Stimulated activated CD8-positive, alpha-beta memory T cell treated with anti-CD3 and anti-CD28 coated beads, Interleukin-12 subunit alpha, Interleukin-12 subunit beta, amount 100 ng/mL, for 24 hours (primary cell): Measurements from ENCODE around the gene GMDS.
"Not testable (repeated sequence)": the region's sequence is repeated elsewhere in the genome, so short reads cannot be mapped to it uniquely, and the experiment has no call there.

Source experiments
- DNase-seq: peaks from one replicate; pipeline ENCODE4 v3.0.0-alpha.2; 2020; ENCODE audit errors: extremely low read depth

The GMDS gene

GRCh38 chr6:1773700-1774099 lies 471.7 kb downstream of the GMDS start:
- no peak for DNase-seq

GRCh38 chr6:1770968-1771723 lies 474.3 kb downstream of the GMDS start:
- no peak for DNase-seq

- DNase-seq = no peak
Measured at GRCh38 chr6:1770435-1770843, 475.0 kb downstream of the GMDS start.

GRCh38 chr6:1767481-1768246 lies 477.7 kb downstream of the GMDS start:
- no peak for DNase-seq

GRCh38 chr6:1766654-1767053 lies 478.8 kb downstream of the GMDS start:
- DNase-seq = no peak

GRCh38 chr6:1765160-1765903 lies 480.1 kb downstream of the GMDS start:
- no peak for DNase-seq

- no peak for DNase-seq
Measured at GRCh38 chr6:1764397-1764987, 480.9 kb downstream of the GMDS start.

GRCh38 chr6:1763404-1763803 lies 482.0 kb downstream of the GMDS start:
- no peak for DNase-seq

- DNase-seq = no peak
Measured at GRCh38 chr6:1762203-1762602, 483.2 kb downstream of the GMDS start.

GRCh38 chr6:1761477-1761877 lies 483.9 kb downstream of the GMDS start:
- no peak for DNase-seq

- no peak for DNase-seq
Measured at GRCh38 chr6:1760876-1761275, 484.5 kb downstream of the GMDS start.

- DNase-seq = no peak
Measured at GRCh38 chr6:1759870-1760269, 485.5 kb downstream of the GMDS start.

GRCh38 chr6:1758076-1758679 lies 487.2 kb downstream of the GMDS start:
- no peak for DNase-seq

- DNase-seq = no peak
Measured at GRCh38 chr6:1757131-1757530, 488.3 kb downstream of the GMDS start.

GRCh38 chr6:1756472-1757129 lies 488.8 kb downstream of the GMDS start:
- no peak for DNase-seq

- not testable (repeated sequence) for DNase-seq
Measured at GRCh38 chr6:1751063-1751462, 494.3 kb downstream of the GMDS start.

- DNase-seq = no peak
Measured at GRCh38 chr6:1749041-1749440, 496.4 kb downstream of the GMDS start.

- no peak for DNase-seq
Measured at GRCh38 chr6:1747531-1747930, 497.9 kb downstream of the GMDS start.

GRCh38 chr6:1747003-1747402 lies 498.4 kb downstream of the GMDS start:
- DNase-seq = no peak

- no peak for DNase-seq
Measured at GRCh38 chr6:1745814-1746213, 499.6 kb downstream of the GMDS start.

- no peak for DNase-seq
Measured at GRCh38 chr6:1744543-1744942, 500.9 kb downstream of the GMDS start.
